GF-D8 (cell line): ENCODE results near the gene SRRM1.
"Not testable (repeated sequence)": the region's sequence is repeated elsewhere in the genome, so short reads cannot be mapped to it uniquely, and the experiment has no call there.

Source experiments
- DNase-seq: peaks from one replicate; lab custom pipeline; 2025; lab: John Stamatoyannopoulos, UW

SRRM1 gene

DNA sequence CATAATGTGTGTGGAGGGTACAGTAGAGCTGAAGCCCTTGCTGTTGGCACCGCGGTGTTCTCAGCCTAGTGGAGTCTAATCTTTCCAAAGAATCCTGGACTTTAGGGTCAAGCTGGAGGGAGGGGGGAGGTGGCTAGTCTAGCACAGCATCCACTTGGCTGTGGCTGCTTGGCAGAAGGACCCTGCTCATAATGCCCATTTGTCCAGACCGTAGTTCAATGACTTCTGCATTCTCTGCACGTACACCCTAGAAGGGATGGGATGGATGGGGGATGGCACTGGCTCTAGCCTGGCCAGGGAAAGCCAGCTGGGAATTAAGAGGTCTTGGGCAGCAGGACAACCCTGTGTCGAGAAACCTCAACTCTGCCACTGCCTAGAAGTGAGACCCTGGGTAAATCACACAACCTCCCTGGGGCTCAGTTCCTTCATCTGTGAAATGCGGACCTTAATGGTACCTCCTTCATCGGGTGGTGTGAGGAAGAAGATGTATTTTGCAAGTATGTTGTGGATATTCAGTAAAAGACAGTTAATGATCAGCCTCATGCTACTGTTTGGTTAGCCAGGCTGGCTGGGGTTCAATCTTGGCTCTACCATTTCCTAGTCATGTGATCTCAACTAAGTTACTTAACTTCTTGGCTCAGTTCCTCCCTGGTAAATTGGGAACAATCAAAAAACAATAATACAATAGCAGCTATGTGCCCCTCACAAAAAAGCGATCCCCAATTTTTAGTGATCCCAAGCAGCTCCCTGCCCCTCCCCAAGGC is 75.0 kb downstream of the SRRM1 start:
- DNase-seq: no peak

DNA sequence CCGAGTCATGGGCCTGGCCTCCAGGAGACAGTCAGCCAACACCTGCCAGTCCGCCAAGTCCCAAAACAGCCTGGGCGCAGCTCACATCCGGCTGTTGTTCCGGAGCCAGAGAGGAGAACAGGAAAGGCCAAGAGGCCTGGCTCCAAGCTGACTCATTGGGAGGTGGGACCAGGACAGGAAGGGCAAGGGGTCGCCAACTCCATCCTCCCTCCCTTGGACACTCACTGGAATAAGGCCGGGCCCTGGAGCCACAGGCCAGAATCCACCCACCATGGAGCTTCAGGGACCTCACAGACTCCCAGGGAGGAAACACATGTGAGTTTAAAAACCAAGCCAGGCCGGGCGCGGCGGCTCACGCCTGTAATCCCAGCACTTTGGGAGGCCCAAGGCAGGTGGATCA is 77.0 kb downstream of the SRRM1 start:
- no peak for DNase-seq

GRCh38 chr1:24721533-24721932 is 78.4 kb downstream of the SRRM1 start:
- DNase-seq: no peak

- not testable (repeated sequence) for DNase-seq
These were observed 79.3 kb downstream of the SRRM1 start for GRCh38 chr1:24722073-24723035.
